K562 (cell line): ENCODE results near the gene USP48. TPM values are rescaled to one million over a fixed set of nuclear protein-coding genes. Genes with fewer than 3 reads are reported as not detected.

Experiments used
- ATAC-seq: fragments of 200-7000 bp; cut with Tn5 transposase; 3 replicates; pipeline ENCODE4 v1.9.1; 2020; ENCODE audit warnings: moderate library complexity
- BruUV-seq: library from RNA; stranded (reverse); fragments of 400-500 nt; replicated peaks from 2 replicates; lab custom pipeline; 2021; lab: Mats Ljungman, UMichigan
- CTCF ChIA-PET: fragments of 300-600 bp; formaldehyde crosslinking; extraction: SDS; loops from one replicate; lab custom pipeline; 2021; ENCODE audit warnings: low intra/inter-chr PET ratio; lab: Yijun Ruan, JAX
- POLR2A ChIA-PET: fragments of 300-600, 350-650 bp; sonication (Branson Sonifier 250); formaldehyde crosslinking; extraction: SDS; loops from one replicate; lab custom pipeline; 2021; ENCODE audit warnings: antibody characterized with exemption, inconsistent platforms; lab: Yijun Ruan, JAX
- DNase-seq, 4 experiments: peaks; one replicate each; pipeline versions ENCODE4 v3.0.0 to v3.0.0-alpha.2; 2011 to 2018; ENCODE audit warnings: low spot score in 3 of 4, mixed read lengths in 3 of 4; ENCODE audit errors: extremely low read depth in 1 of 4
- FAIRE-seq: peaks from 2 replicates; lab custom pipeline; 2011; peaks lifted over from hg19 to GRCh38; lab: Jason Lieb, UNC
- H2AFZ ChIP-seq: 2 replicates; pipeline ENCODE4 v1.6.0; 2011; ENCODE audit warnings: low read depth, low read length, control low read depth, inconsistent platforms
- H3K27ac ChIP-seq: fragments of 200-600 bp; 3 replicates; pipeline ENCODE4 v1.8.0; 2011; ENCODE audit warnings: low read depth, mild to moderate bottlenecking, control low read depth, inconsistent platforms, low read length, moderate library complexity, mixed read lengths; ENCODE audit errors: extremely low read depth
- H3K27me3 ChIP-seq, 2 experiments: fragments of 300-600 bp in 1 of 2; 2 replicates in 1 of 2; 3 replicates in 1 of 2; pipeline versions ENCODE4 v1.6.0 to v1.8.0; 2011; ENCODE audit warnings: inconsistent platforms in 2 of 2, low read length in 2 of 2, mild to moderate bottlenecking in 1 of 2, mixed read lengths in 1 of 2, moderate library complexity in 1 of 2; ENCODE audit not compliant: control insufficient read depth in 2 of 2, insufficient read depth in 2 of 2
- H3K36me3 ChIP-seq: fragments of 300-600 bp; 3 replicates; pipeline ENCODE4 v1.8.0; 2011; ENCODE audit warnings: mild to moderate bottlenecking, low read length, inconsistent platforms; ENCODE audit not compliant: control insufficient read depth, insufficient read depth
- H3K4me1 ChIP-seq, 2 experiments: fragments of 200-600 bp in 1 of 2; replicated peaks in 1 of 2; 2 replicates in 1 of 2; 3 replicates in 1 of 2; pipeline versions ENCODE4 v1.5.1 to v1.8.0; 2011; ENCODE audit warnings: inconsistent platforms in 2 of 2, low read length in 2 of 2, mild to moderate bottlenecking in 1 of 2, mixed read lengths in 1 of 2, moderate library complexity in 1 of 2; ENCODE audit not compliant: control insufficient read depth in 2 of 2, insufficient read depth in 2 of 2
- H3K4me2 ChIP-seq: 2 replicates; pipeline ENCODE4 v1.6.1; 2011; ENCODE audit warnings: low read length, control low read depth, inconsistent platforms, mixed read lengths; ENCODE audit not compliant: insufficient read depth
- H3K4me3 ChIP-seq: fragments of 200-600 bp; sonication (generic), shearing (Covaris generic); 2 replicates; pipeline ENCODE4 v1.5.1; 2016; ENCODE audit warnings: control low read depth, inconsistent platforms
- H3K79me2 ChIP-seq: fragments of 200-600 bp; 3 replicates; pipeline ENCODE4 v1.8.0; 2011; ENCODE audit warnings: low read length, inconsistent platforms; ENCODE audit not compliant: control insufficient read depth, insufficient read depth
- H3K9ac ChIP-seq, 2 experiments: 2 replicates each; pipeline versions ENCODE4 v1.6.0 to v1.6.1; 2011; ENCODE audit warnings: low read depth in 2 of 2, low read length in 2 of 2, control low read depth in 1 of 2, inconsistent platforms in 1 of 2, mild to moderate bottlenecking in 1 of 2, mixed read lengths in 1 of 2; ENCODE audit not compliant: insufficient read depth in 1 of 2
- H3K9me1 ChIP-seq: one replicate; pipeline ENCODE4 v1.6.0; 2011; ENCODE audit warnings: inconsistent platforms, mild to moderate bottlenecking, low read length, moderate library complexity; ENCODE audit not compliant: control insufficient read depth, insufficient read depth
- H3K9me3 ChIP-seq: replicated peaks from 2 replicates; pipeline ENCODE4 v1.5.1; 2011; ENCODE audit warnings: low read depth, low read length, inconsistent platforms; ENCODE audit not compliant: control insufficient read depth, insufficient read depth
- H4K20me1 ChIP-seq: replicated peaks from 2 replicates; pipeline ENCODE4 v1.6.1; 2011; ENCODE audit warnings: low read length, inconsistent platforms, mixed read lengths; ENCODE audit not compliant: control insufficient read depth, insufficient read depth
- ARNT ChIP-seq, 2 experiments: fragments of 450-650 bp; IDR thresholded peaks; 2 replicates each; pipeline ENCODE4 v1.6.1; 2016; ENCODE audit warnings: mild to moderate bottlenecking in 1 of 2
- CEBPG ChIP-seq, 3 experiments: fragments of 200-800 bp in 1 of 3; sonication (Bioruptor generic) in 1 of 3; sonication (generic) in 1 of 3; formaldehyde crosslinking in 1 of 3; IDR thresholded peaks in 2 of 3; conservative IDR thresholded peaks in 1 of 3; 2 replicates each; pipeline versions ENCODE4 v1.6.1 to v1.8.0; 2016 to 2022; ENCODE audit warnings: missing compliant biosample characterization in 2 of 3, missing genetic modification characterization in 2 of 3, mild to moderate bottlenecking in 1 of 3, missing genetic modification reagents in 1 of 3
- EP300 ChIP-seq: IDR thresholded peaks from 2 replicates; pipeline ENCODE4 v1.6.1; 2012; ENCODE audit warnings: low read length, improper control_type of control experiment
- FOXA1 ChIP-seq: fragments of 450-650 bp; IDR thresholded peaks from 2 replicates; pipeline ENCODE4 v1.6.1; 2016; ENCODE audit warnings: mild to moderate bottlenecking, borderline replicate concordance
- GABPA ChIP-seq: fragments of 200-800 bp; sonication (Bioruptor generic); conservative IDR thresholded peaks from 2 replicates; pipeline ENCODE4 v1.6.1; 2016; ENCODE audit warnings: low read depth, missing genetic modification characterization, missing compliant biosample characterization
- GTF2E2 ChIP-seq: fragments of 200-800 bp; sonication (Bioruptor generic); IDR thresholded peaks from 2 replicates; pipeline ENCODE4 v1.6.1; 2016; ENCODE audit warnings: missing genetic modification characterization, missing compliant biosample characterization
- HNRNPLL ChIP-seq: fragments of 200-400 bp; formaldehyde crosslinking; IDR thresholded peaks from 2 replicates; pipeline ENCODE4 v1.6.1; 2017; ENCODE audit warnings: low read length, low read depth, mild to moderate bottlenecking; ENCODE audit not compliant: poor library complexity, severe bottlenecking
- LEF1 ChIP-seq: fragments of 450-650 bp; IDR thresholded peaks from 2 replicates; pipeline ENCODE4 v1.6.1; 2016; ENCODE audit warnings: mild to moderate bottlenecking
- RB1 ChIP-seq: fragments of 450-650 bp; IDR thresholded peaks from 2 replicates; pipeline ENCODE4 v1.6.1; 2017; ENCODE audit warnings: low read depth, mild to moderate bottlenecking
- RFX1 ChIP-seq: fragments of 450-650 bp; IDR thresholded peaks from 2 replicates; pipeline ENCODE4 v1.6.1; 2016; ENCODE audit warnings: mild to moderate bottlenecking, moderate library complexity
- TAF15 ChIP-seq: fragments of 200-400 bp; formaldehyde crosslinking; IDR thresholded peaks from 2 replicates; pipeline ENCODE4 v1.6.1; 2017; ENCODE audit warnings: mild to moderate bottlenecking, low read depth, low read length, moderate library complexity
- TOE1 ChIP-seq, 2 experiments: fragments of 450-650 bp in 1 of 2; sonication (generic) in 1 of 2; formaldehyde crosslinking in 1 of 2; IDR thresholded peaks; 2 replicates each; pipeline versions ENCODE4 v1.7.1 to v1.8.0; 2016 to 2022; ENCODE audit warnings: borderline replicate concordance in 2 of 2, mild to moderate bottlenecking in 2 of 2, antibody characterized with exemption in 1 of 2, inconsistent platforms in 1 of 2, low read depth in 1 of 2, missing genetic modification reagents in 1 of 2, moderate library complexity in 1 of 2
- TRIM24 ChIP-seq, 2 experiments: fragments of 450-650 bp; IDR thresholded peaks; 2 replicates each; pipeline ENCODE4 v1.6.1; 2016
- ZNF57 ChIP-seq: fragments of 450-650 bp; formaldehyde crosslinking; IDR thresholded peaks from 2 replicates; pipeline ENCODE4 v1.4.0; 2020; ENCODE audit warnings: mild to moderate bottlenecking, moderate library complexity
- ZNF644 ChIP-seq: fragments of 200-800 bp; sonication (Bioruptor generic); IDR thresholded peaks from 2 replicates; pipeline ENCODE4 v1.6.1; 2016; ENCODE audit warnings: low read depth, missing genetic modification characterization, missing compliant biosample characterization
- WGBS: fragments of 100-300 bp; shearing (Covaris generic); methylation state at CpG from one replicate; pipeline ENCODE4 v1.1.6; 2016; ENCODE audit warnings: low coverage, mixed read lengths; ENCODE audit not compliant: insufficient coverage; ENCODE audit errors: missing lambda C conversion rate; 5-methylcytosine and 5-hydroxymethylcytosine counted together
- in situ Hi-C: fragments of 300-500 bp; cut with MboI; formaldehyde crosslinking; loops from 4 replicates; pipeline ENCODE4 v1.15.0; 2018; ENCODE audit warnings: inconsistent platforms, mixed read lengths
- intact Hi-C: fragments of 100-400 bp; cut with micrococcal nuclease; formaldehyde crosslinking; loops from 2 replicates; pipeline ENCODE4 v1.14.2; 2022
- polyA plus RNA-seq, 8 experiments: library from polyadenylated mRNA; depleted of rRNA in 4 of 8; stranded (reverse) in 5 of 8; unstranded in 3 of 8; fragments of >200 nt; fragmentation: Nextera tagmentation in 2 of 8; fragmentation: Illumina TruSeq in 1 of 8; extraction: Ambion mirVana in 2 of 8; extraction: Trizol in 1 of 8; gene quantifications; 2 replicates each; pipeline versions ENCODE4 v1.2.1 to v1.2.3, GENCODE V29; 2011 to 2014; ENCODE audit warnings: inconsistent platforms in 1 of 8, missing spikeins in 1 of 8
- total RNA-seq, 7 experiments: library from RNA; depleted of rRNA in 6 of 7; stranded (reverse); fragments of >200 nt in 6 of 7; fragmentation: Illumina TruSeq in 2 of 7; extraction: Trizol in 2 of 7; gene quantifications; 2 replicates each; pipeline versions ENCODE4 v1.2.1 to v1.2.3, GENCODE V29; 2011 to 2021; ENCODE audit warnings: low replicate concordance in 1 of 7
- TF ChIP-seq, protein P1 (sequence below), 2 experiments: fragments of 450-650 bp; IDR thresholded peaks; 2 replicates each; pipeline ENCODE4 v1.6.1; 2016
- TF ChIP-seq, protein P2 (sequence below), 3 experiments: fragments of 200-800 bp in 1 of 3; fragments of 250-450 bp in 1 of 3; fragments of 450-650 bp in 1 of 3; sonication (Bioruptor Pico) in 1 of 3; sonication (Bioruptor generic) in 1 of 3; formaldehyde crosslinking in 1 of 3; IDR thresholded peaks; 2 replicates each; pipeline versions ENCODE4 v1.6.1 to v1.8.0; 2016 to 2022; ENCODE audit warnings: mild to moderate bottlenecking in 2 of 3, missing genetic modification characterization in 2 of 3, missing compliant biosample characterization in 1 of 3, moderate library complexity in 1 of 3

Gene USP48
- total and polyA plus RNA-seq, 9 of the 15 experiments (the other 6 are each of a cell fraction or from before 2014, with no cell fraction given) = 23.3 to 123 (median 106) TPM

DNA sequence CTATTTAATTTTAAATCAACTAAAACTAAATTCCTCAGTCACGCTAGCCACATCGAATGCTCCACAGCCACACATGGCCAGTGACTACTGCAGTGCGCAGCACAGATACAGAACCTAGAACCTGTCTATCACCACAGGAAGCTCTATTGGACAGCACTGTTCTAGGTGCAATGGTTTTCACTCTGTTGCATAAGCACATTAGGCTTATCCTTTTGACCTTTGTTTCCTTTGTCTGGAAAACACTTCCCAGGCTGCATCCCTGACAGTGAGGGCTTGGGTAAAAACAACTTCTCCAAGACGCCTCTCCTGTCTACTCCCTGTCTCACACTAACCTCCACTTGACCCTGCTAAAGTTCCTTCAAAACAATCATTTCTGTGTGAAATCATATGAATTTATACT lies 80.2 kb downstream of the USP48 start:
- Histone ChIP-seq H3K27ac (no peak overlapping the region; the same call in 2 of the 3 replicates), H3K4me2 (no peak overlapping the region), H3K9me3 (no peaks in the 10 kb centered on the region), H3K27me3 (no peaks in the 10 kb centered on the region), H3K4me3 (no peak overlapping the region), H2AFZ (no peak overlapping the region), H4K20me1 (no peaks in the 10 kb centered on the region), H3K36me3 (peaks cover 90% of the 10 kb centered on the region), H3K4me1 (peaks cover 0 to 16% of the 10 kb centered on the region in 2 experiments; a peak in 2 of 5 replicates), H3K9ac (no peak overlapping the region), H3K79me2 (peaks cover 16% of the 10 kb centered on the region; the same call in 1 of the 3 replicates), H3K9me1 (no peaks in the 10 kb centered on the region)
- FAIRE-seq (no peak), DNase-seq (no peak), ATAC-seq (peak; percentile 39)
- intact Hi-C loops = loop anchor here (1.0 kb wide), 2 partner anchors 80 to 262 kb away; no protein-coding TSS in a partner anchor
- WGBS = 85% methylated on average over 4 of the region's 4 CpGs
- ChIA-PET CTCF (interaction anchor here (0.6 kb wide), 3 partner anchors 80 to 285 kb away, joined by 3 to 7 read pairs (median 3); partner anchors contain the start of gene USP48), POLR2A (interaction anchor here (0.9 to 1.9 kb wide), 4 partner anchors 27 to 197 kb away, joined by 3 to 6 read pairs (median 4); no protein-coding TSS in a partner anchor)
- in situ Hi-C loops = no loop called here
- BruUV-seq = no TSS peak
- no peak for TF ChIP-seq RFX1
- TF ChIP-seq, protein P1, sequence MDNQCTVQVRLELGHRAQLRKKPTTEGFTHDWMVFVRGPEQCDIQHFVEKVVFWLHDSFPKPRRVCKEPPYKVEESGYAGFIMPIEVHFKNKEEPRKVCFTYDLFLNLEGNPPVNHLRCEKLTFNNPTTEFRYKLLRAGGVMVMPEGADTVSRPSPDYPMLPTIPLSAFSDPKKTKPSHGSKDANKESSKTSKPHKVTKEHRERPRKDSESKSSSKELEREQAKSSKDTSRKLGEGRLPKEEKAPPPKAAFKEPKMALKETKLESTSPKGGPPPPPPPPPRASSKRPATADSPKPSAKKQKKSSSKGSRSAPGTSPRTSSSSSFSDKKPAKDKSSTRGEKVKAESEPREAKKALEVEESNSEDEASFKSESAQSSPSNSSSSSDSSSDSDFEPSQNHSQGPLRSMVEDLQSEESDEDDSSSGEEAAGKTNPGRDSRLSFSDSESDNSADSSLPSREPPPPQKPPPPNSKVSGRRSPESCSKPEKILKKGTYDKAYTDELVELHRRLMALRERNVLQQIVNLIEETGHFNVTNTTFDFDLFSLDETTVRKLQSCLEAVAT (IDR thresholded peaks at IDR 0.05) = peak in 1 of 2 experiments; percentile 82; a peak in 1 of 4 replicates
- no peak for TF ChIP-seq GABPA
- TF ChIP-seq RB1 = no peak
- TF ChIP-seq HNRNPLL = no peak
- TF ChIP-seq ARNT (IDR thresholded peaks at IDR 0.05) = no peak
- no peak for TF ChIP-seq LEF1
- TF ChIP-seq ZNF644 (tag) = 0 out of 2 replicates have a peak, but pooled peaks have one; percentile 16
- TF ChIP-seq TRIM24 (IDR thresholded peaks at IDR 0.05) = peak; percentile 10 to 57; a peak in 1 of 4 replicates
- TF ChIP-seq TAF15 = no peak
- no peak for TF ChIP-seq TOE1 (IDR thresholded peaks at IDR 0.05; ENCODE audit: borderline replicate concordance)
- TF ChIP-seq TOE1 (CRISPR knock-in tag; IDR thresholded peaks at IDR 0.05; ENCODE audit: borderline replicate concordance, low read depth) = no peak
- no peak for TF ChIP-seq ZNF57
- TF ChIP-seq GTF2E2 (tag) = no peak
- TF ChIP-seq CEBPG (CRISPR knock-in tag; IDR thresholded peaks at IDR 0.05) = peak; percentile 63
- TF ChIP-seq CEBPG (tag; conservative IDR thresholded peaks at IDR 0.05 in 1 of 2, IDR thresholded peaks at IDR 0.05 in 1 of 2) = peak in 1 of 2 experiments; percentile 88; a peak in 2 of 4 replicates
- TF ChIP-seq FOXA1 = no peak
- TF ChIP-seq EP300 = peak; percentile 38; the same call in 1 of the 2 replicates
- TF ChIP-seq, protein P2, sequence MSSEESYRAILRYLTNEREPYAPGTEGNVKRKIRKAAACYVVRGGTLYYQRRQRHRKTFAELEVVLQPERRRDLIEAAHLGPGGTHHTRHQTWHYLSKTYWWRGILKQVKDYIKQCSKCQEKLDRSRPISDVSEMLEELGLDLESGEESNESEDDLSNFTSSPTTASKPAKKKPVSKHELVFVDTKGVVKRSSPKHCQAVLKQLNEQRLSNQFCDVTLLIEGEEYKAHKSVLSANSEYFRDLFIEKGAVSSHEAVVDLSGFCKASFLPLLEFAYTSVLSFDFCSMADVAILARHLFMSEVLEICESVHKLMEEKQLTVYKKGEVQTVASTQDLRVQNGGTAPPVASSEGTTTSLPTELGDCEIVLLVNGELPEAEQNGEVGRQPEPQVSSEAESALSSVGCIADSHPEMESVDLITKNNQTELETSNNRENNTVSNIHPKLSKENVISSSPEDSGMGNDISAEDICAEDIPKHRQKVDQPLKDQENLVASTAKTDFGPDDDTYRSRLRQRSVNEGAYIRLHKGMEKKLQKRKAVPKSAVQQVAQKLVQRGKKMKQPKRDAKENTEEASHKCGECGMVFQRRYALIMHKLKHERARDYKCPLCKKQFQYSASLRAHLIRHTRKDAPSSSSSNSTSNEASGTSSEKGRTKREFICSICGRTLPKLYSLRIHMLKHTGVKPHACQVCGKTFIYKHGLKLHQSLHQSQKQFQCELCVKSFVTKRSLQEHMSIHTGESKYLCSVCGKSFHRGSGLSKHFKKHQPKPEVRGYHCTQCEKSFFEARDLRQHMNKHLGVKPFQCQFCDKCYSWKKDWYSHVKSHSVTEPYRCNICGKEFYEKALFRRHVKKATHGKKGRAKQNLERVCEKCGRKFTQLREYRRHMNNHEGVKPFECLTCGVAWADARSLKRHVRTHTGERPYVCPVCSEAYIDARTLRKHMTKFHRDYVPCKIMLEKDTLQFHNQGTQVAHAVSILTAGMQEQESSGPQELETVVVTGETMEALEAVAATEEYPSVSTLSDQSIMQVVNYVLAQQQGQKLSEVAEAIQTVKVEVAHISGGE (CRISPR knock-in tag; IDR thresholded peaks at IDR 0.05) = no peak
